Subcutaneous abdominal adipose tissue (tissue), 5 donors: ENCODE results near the gene IL4I1.

Source experiments
- H3K27ac ChIP-seq: one replicate; pipeline ENCODE4 v1.7.0; 2013; ENCODE audit warnings: low read depth, mild to moderate bottlenecking, inconsistent platforms, low read length, moderate library complexity
- H3K27me3 ChIP-seq, 5 donors: one replicate each; pipeline ENCODE4 v1.7.0; 2013; ENCODE audit warnings: low read length in 5 of 5, inconsistent platforms in 1 of 5; ENCODE audit not compliant: control insufficient read depth in 5 of 5, insufficient read depth in 4 of 5
- H3K36me3 ChIP-seq, 5 donors: one replicate each; pipeline ENCODE4 v1.7.0; 2013; ENCODE audit warnings: low read length in 5 of 5; ENCODE audit not compliant: control insufficient read depth in 5 of 5, insufficient read depth in 5 of 5
- H3K4me1 ChIP-seq, 5 donors: one replicate each; pipeline ENCODE4 v1.7.0; 2013; ENCODE audit warnings: low read length in 5 of 5, mild to moderate bottlenecking in 3 of 5, moderate library complexity in 1 of 5; ENCODE audit not compliant: control insufficient read depth in 5 of 5, insufficient read depth in 5 of 5
- H3K4me3 ChIP-seq, 5 donors: one replicate each; pipeline ENCODE4 v1.7.0; 2013; ENCODE audit warnings: low read length in 5 of 5, low read depth in 1 of 5
- H3K9ac ChIP-seq, 5 donors: one replicate each; pipeline ENCODE4 v1.7.0; 2013; ENCODE audit warnings: low read length in 5 of 5, mild to moderate bottlenecking in 4 of 5, moderate library complexity in 3 of 5
- H3K9me3 ChIP-seq, 5 donors: one replicate each; pipeline ENCODE4 v1.7.0; 2013; ENCODE audit warnings: low read length in 5 of 5; ENCODE audit not compliant: control insufficient read depth in 5 of 5
- donor health status: healthy.
- donor health status: healthy.
- donor health status: healthy.
- donor health status: healthy.
- donor health status: healthy.

IL4I1 gene

GRCh38 chr19:49895566-49896297, 955 bp downstream of the IL4I1 start:
- H3K9ac ChIP-seq: no peak overlapping the region
- no peaks in the 10 kb centered on the region for H3K9me3 ChIP-seq
- no peaks in the 10 kb centered on the region for H3K36me3 ChIP-seq
- H3K4me1 ChIP-seq: peaks cover 0 to 30% (median 14%) of the 10 kb centered on the region in 5 donors
- peaks cover 0 to 27% (median 9%) of the 10 kb centered on the region in 5 donors for H3K27me3 ChIP-seq
- H3K4me3 ChIP-seq: peak overlapping the region in 1 of 5 donors; percentile 38
- H3K27ac ChIP-seq: no peak overlapping the region

DNA sequence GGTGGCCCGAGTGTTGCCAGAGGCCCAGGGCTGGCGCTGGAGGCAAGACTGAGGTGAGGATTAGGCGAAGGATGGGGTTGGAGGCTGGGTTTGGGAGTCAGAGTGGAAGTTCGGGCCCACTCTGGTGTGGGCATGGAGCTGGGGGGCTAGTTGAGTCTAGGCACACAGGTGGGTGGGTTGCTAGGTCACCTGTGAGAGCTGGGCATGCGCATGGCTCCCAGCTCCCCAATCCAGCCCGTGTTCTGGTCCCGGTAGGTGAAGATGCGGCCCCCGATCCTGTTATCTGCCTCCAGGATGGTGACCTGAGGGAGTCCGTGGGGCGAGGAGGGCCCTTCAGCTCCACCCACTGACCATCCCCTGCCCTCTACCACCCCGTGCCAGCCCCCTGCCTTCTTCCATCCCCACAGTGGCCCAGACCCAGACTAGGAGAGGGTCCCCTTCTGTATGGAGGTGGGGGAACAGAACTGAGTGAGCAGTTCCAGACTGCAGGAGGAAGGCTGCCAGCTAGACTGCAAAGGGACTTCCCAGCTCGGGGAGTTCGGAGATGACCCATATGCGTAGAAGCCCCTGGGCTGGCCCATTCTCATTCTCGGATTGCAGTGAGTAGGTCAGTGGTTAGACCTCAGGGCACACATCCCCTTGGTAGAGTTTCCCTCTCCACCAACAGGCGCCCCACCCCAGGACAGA, 1.7 kb downstream of the IL4I1 start:
- H3K36me3 ChIP-seq: no peaks in the 10 kb centered on the region
- no peak overlapping the region for H3K27ac ChIP-seq
- H3K9me3 ChIP-seq: no peaks in the 10 kb centered on the region
- no peak overlapping the region for H3K9ac ChIP-seq
- no peak overlapping the region for H3K4me3 ChIP-seq
- peaks cover 0 to 34% (median 18%) of the 10 kb centered on the region in 5 donors for H3K4me1 ChIP-seq
- H3K27me3 ChIP-seq: peaks cover 0 to 27% (median 9%) of the 10 kb centered on the region in 5 donors

GRCh38 chr19:49894011-49894664, 2.5 kb downstream of the IL4I1 start:
- Histone ChIP-seq H3K4me1 (peaks cover 0 to 39% (median 19%) of the 10 kb centered on the region in 5 donors), H3K9me3 (no peaks in the 10 kb centered on the region), H3K4me3 (no peak overlapping the region), H3K27ac (no peak overlapping the region), H3K27me3 (peaks cover 0 to 27% (median 9%) of the 10 kb centered on the region in 5 donors), H3K9ac (no peak overlapping the region), H3K36me3 (no peaks in the 10 kb centered on the region)

DNA sequence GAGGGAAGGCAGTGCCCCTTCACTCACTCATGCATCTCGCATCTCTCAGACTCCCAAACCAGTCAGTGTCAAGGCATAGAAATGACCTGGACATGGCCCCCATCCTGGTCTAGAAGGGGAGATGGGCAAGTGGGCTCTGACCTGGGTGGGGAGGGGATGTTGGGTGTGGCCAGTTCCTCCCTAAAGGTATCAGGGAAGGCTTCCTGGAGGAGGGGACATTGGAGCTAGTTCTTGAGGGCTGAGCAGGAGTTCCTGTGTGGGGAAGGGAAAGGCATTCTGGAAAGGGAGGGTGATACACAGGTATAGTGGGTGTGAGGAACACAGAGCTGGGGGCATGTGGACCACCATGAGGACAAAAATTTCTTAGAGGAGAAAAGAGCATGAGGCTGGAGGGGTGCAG, 4.0 kb downstream of the IL4I1 start:
- no peak overlapping the region for H3K9ac ChIP-seq
- peaks cover 0 to 36% (median 21%) of the 10 kb centered on the region in 5 donors for H3K4me1 ChIP-seq
- H3K27ac ChIP-seq: no peak overlapping the region
- peaks cover 0 to 27% (median 9%) of the 10 kb centered on the region in 5 donors for H3K27me3 ChIP-seq
- H3K36me3 ChIP-seq: peaks cover 0 to 6% (median 3%) of the 10 kb centered on the region in 5 donors
- H3K4me3 ChIP-seq: no peak overlapping the region
- H3K9me3 ChIP-seq: no peaks in the 10 kb centered on the region

DNA sequence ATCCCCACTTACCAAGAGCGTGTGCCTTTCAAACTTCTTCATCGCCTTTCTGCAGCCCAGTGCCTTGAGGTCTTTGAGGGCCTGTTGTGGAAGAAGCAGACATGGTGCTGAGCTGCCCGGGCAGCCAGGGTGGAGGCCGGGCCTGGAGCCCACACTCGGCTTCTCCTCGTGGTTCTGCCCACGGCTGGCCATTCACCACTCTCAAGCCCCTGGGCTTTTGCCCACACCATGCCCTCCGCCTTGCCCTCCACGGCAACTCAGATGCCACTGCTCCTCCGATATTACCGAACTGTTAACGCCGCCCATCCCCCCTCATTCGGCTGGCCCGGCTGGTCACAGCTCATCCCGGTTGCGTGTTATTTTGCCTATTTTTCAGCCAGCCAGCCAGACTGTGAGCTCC, 5.3 kb downstream of the IL4I1 start:
- no peaks in the 10 kb centered on the region for H3K9me3 ChIP-seq
- no peak overlapping the region for H3K27ac ChIP-seq
- no peak overlapping the region for H3K9ac ChIP-seq
- no peak overlapping the region for H3K4me3 ChIP-seq
- H3K36me3 ChIP-seq: peaks cover 0 to 17% (median 3%) of the 10 kb centered on the region in 5 donors
- peaks cover 0 to 33% (median 16%) of the 10 kb centered on the region in 5 donors for H3K4me1 ChIP-seq
- H3K27me3 ChIP-seq: peaks cover 0 to 18% (median 4%) of the 10 kb centered on the region in 5 donors

DNA sequence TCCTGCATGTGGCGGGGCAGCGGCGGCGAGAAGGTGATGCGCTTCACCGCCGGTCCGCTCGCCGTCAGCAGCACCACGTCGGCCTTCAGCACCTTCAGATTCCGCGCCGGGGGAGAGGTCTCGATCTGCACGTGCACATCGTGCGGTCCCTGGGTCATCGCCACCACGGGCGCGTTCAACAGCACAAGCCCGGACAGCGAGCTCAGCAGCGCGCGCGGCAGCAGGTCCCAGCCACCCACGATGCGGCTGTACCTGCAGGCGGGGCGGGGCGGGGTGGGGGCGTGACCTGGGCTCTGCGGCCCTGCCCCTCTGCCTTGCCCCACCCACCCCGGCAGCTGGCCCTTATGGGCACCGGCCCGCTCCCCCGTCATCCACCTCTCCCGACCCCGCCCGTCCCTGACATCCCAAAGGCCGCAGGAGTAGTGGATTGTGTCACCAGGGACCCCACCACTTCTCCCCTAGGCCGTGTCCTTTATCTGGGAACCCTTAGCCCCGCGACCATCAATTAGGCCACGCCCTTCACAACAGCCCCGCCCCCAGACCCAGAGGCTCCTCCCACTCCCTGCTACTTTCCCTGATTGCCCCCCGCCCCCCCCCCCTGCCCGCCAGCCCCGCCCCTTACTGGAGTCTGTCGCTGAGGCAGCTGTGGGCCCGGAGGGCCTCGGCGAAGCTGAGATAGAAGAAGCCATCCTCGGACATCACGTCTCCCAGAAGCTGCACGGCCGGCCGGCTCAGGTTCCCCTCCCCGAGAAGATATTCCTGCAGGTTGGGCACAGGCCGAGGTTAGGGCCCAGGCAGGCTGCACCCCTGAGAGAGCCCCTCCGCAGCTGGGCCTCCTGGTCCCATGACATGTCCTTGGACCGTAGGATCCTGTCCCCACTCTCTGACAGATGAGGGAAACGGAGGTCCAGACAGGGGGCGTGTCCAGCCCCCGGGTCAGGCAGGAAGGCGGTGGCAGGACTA, 6.1 kb downstream of the IL4I1 start:
- H3K9ac ChIP-seq: no peak overlapping the region
- H3K27me3 ChIP-seq: peaks cover 0 to 16% (median 4%) of the 10 kb centered on the region in 5 donors
- H3K9me3 ChIP-seq: no peaks in the 10 kb centered on the region
- no peak overlapping the region for H3K27ac ChIP-seq
- H3K4me1 ChIP-seq: peaks cover 0 to 26% (median 14%) of the 10 kb centered on the region in 5 donors
- H3K36me3 ChIP-seq: peaks cover 0 to 21% (median 6%) of the 10 kb centered on the region in 5 donors
- peak overlapping the region in 3 of 5 donors; percentile 49 to 51 (median 49) for H3K4me3 ChIP-seq

- Histone ChIP-seq H3K27ac (no peak overlapping the region), H3K27me3 (peaks cover 0 to 13% (median 4%) of the 10 kb centered on the region in 5 donors), H3K4me1 (peaks cover 0 to 18% (median 13%) of the 10 kb centered on the region in 5 donors), H3K4me3 (peak overlapping the region in 3 of 5 donors; percentile 49 to 51 (median 49)), H3K36me3 (peaks cover 0 to 26% (median 12%) of the 10 kb centered on the region in 5 donors), H3K9me3 (no peaks in the 10 kb centered on the region), H3K9ac (no peak overlapping the region)
Measured at GRCh38 chr19:49889687-49890348, 6.9 kb downstream of the IL4I1 start.

- H3K27ac ChIP-seq: no peak overlapping the region
- peaks cover 0 to 13% (median 4%) of the 10 kb centered on the region in 5 donors for H3K27me3 ChIP-seq
- peaks cover 0 to 18% (median 13%) of the 10 kb centered on the region in 5 donors for H3K4me1 ChIP-seq
- no peaks in the 10 kb centered on the region for H3K9me3 ChIP-seq
- H3K36me3 ChIP-seq: peaks cover 0 to 32% (median 18%) of the 10 kb centered on the region in 5 donors
- no peak overlapping the region for H3K9ac ChIP-seq
- peak overlapping the region in 1 of 5 donors; percentile 49 for H3K4me3 ChIP-seq
Measured at GRCh38 chr19:49889038-49889686, 7.5 kb downstream of the IL4I1 start.
